ENCODE data around the gene SHF.

DNA sequence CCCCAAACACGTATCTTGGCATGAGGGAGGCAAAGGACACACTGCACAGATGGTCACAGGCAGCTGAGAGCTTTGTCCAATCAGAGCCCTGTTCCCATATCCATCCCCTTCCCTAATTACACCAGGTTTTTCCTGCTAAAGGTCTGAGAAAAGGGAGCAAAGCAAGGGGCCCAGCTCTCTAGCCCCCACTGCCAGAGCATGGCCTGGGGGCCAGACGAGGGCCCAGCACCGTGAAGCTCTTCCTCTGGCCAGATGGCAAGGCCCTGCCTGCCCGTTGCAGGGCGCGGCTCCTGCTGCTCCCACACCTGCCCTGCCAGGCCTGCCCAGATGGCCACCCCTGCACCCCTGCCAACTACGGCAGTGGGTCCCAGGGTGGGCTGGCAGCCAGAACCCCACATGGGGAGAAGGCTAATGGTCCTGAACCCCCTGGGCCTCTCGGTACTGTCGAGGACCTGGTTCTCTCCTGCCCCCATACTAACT is 3.2 kb downstream of the SHF start:
- TF ChIP-seq, protein P1, sequence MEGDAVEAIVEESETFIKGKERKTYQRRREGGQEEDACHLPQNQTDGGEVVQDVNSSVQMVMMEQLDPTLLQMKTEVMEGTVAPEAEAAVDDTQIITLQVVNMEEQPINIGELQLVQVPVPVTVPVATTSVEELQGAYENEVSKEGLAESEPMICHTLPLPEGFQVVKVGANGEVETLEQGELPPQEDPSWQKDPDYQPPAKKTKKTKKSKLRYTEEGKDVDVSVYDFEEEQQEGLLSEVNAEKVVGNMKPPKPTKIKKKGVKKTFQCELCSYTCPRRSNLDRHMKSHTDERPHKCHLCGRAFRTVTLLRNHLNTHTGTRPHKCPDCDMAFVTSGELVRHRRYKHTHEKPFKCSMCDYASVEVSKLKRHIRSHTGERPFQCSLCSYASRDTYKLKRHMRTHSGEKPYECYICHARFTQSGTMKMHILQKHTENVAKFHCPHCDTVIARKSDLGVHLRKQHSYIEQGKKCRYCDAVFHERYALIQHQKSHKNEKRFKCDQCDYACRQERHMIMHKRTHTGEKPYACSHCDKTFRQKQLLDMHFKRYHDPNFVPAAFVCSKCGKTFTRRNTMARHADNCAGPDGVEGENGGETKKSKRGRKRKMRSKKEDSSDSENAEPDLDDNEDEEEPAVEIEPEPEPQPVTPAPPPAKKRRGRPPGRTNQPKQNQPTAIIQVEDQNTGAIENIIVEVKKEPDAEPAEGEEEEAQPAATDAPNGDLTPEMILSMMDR (IDR thresholded peaks at IDR 0.05), result no peak
- TF ChIP-seq POLR2A (IDR thresholded peaks at IDR 0.05) (no peak), POLR2AphosphoS5 (IDR thresholded peaks at IDR 0.05) (no peak)
